ENCODE results near the gene ABCG1. TPM values are rescaled to one million over a fixed set of nuclear protein-coding genes. Genes with fewer than 3 reads are reported as not detected.

The ABCG1 gene
- polyA plus RNA-seq, 1 donor from 2014 or later, result 14.2 TPM

- Histone ChIP-seq H4K20me1 (ENCODE audit: insufficient read depth) (no peaks in the 10 kb centered on the region), H2AFZ (ENCODE audit: low read depth, low read length) (no peak overlapping the region), H3K4me3 (ENCODE audit: low read length) (no peak overlapping the region), H3K9me2 (ENCODE audit: insufficient read depth, low read length) (no peaks in the 10 kb centered on the region), H3K4me2 (ENCODE audit: low read length) (no peak overlapping the region), H3K79me2 (replicated peaks; ENCODE audit: insufficient read depth, low read length) (no peaks in the 10 kb centered on the region), H3K27me3 (ENCODE audit: insufficient read depth, low read depth, low read length) (no peaks in the 10 kb centered on the region), H3K27ac (ENCODE audit: low read length) (no peak overlapping the region), H3K9ac (ENCODE audit: low read length) (no peak overlapping the region), H3K9me3 (ENCODE audit: low read length) (no peaks in the 10 kb centered on the region), H3F3A (ENCODE audit: insufficient read depth, low read length, poor library complexity, severe bottlenecking) (no peaks in the 10 kb centered on the region), H3K36me3 (ENCODE audit: insufficient read depth, low read length) (no peaks in the 10 kb centered on the region)
- TF ChIP-seq REST (IDR thresholded peaks at IDR 0.05; ENCODE audit: borderline replicate concordance), result no peak
- TF ChIP-seq SMC3 (conservative IDR thresholded peaks at IDR 0.05; ENCODE audit: poor library complexity), result no peak
- TF ChIP-seq CTCF (IDR thresholded peaks at IDR 0.05; ENCODE audit: poor library complexity, severe bottlenecking), result no peak
- TF ChIP-seq POLR2AphosphoS5 (IDR thresholded peaks at IDR 0.05), result no peak
- no peak for TF ChIP-seq TAF1 (IDR thresholded peaks at IDR 0.05; ENCODE audit: low read depth)
- TF ChIP-seq EZH2 (IDR thresholded peaks at IDR 0.05; ENCODE audit: borderline replicate concordance, insufficient read depth, low read length, poor library complexity, severe bottlenecking), result no peak
- no peak for TF ChIP-seq EP300 (conservative IDR thresholded peaks at IDR 0.05; ENCODE audit: poor library complexity, severe bottlenecking)
- no peak for TF ChIP-seq RAD21 (conservative IDR thresholded peaks at IDR 0.05)
- no peak for TF ChIP-seq MXI1 (conservative IDR thresholded peaks at IDR 0.05; ENCODE audit: poor library complexity, severe bottlenecking)
Measured at GRCh38 chr21:42269386-42269785, 50.4 kb downstream of the ABCG1 start.

- TF ChIP-seq EP300 (conservative IDR thresholded peaks at IDR 0.05; ENCODE audit: poor library complexity, severe bottlenecking) (no peak), MXI1 (conservative IDR thresholded peaks at IDR 0.05; ENCODE audit: poor library complexity, severe bottlenecking) (no peak), RAD21 (conservative IDR thresholded peaks at IDR 0.05) (no peak), REST (IDR thresholded peaks at IDR 0.05; ENCODE audit: borderline replicate concordance) (no peak), TAF1 (IDR thresholded peaks at IDR 0.05; ENCODE audit: low read depth) (no peak), EZH2 (IDR thresholded peaks at IDR 0.05; ENCODE audit: borderline replicate concordance, insufficient read depth, low read length, poor library complexity, severe bottlenecking) (no peak), SMC3 (conservative IDR thresholded peaks at IDR 0.05; ENCODE audit: poor library complexity) (no peak), CTCF (IDR thresholded peaks at IDR 0.05; ENCODE audit: poor library complexity, severe bottlenecking) (no peak), POLR2AphosphoS5 (IDR thresholded peaks at IDR 0.05) (no peak)
- Histone ChIP-seq H2AFZ (ENCODE audit: low read depth, low read length) (no peak overlapping the region), H3K4me2 (ENCODE audit: low read length) (no peak overlapping the region), H3K79me2 (replicated peaks; ENCODE audit: insufficient read depth, low read length) (no peaks in the 10 kb centered on the region), H3K9me3 (ENCODE audit: low read length) (no peaks in the 10 kb centered on the region), H3F3A (ENCODE audit: insufficient read depth, low read length, poor library complexity, severe bottlenecking) (no peaks in the 10 kb centered on the region), H3K4me3 (ENCODE audit: low read length) (no peak overlapping the region), H4K20me1 (ENCODE audit: insufficient read depth) (no peaks in the 10 kb centered on the region), H3K27me3 (ENCODE audit: insufficient read depth, low read depth, low read length) (no peaks in the 10 kb centered on the region), H3K36me3 (ENCODE audit: insufficient read depth, low read length) (no peaks in the 10 kb centered on the region), H3K9ac (ENCODE audit: low read length) (no peak overlapping the region), H3K27ac (ENCODE audit: low read length) (no peak overlapping the region), H3K9me2 (ENCODE audit: insufficient read depth, low read length) (no peaks in the 10 kb centered on the region)
Measured at GRCh38 chr21:42271065-42271464, 52.1 kb downstream of the ABCG1 start.
